ENCODE results near the gene CNOT9. TPM values are rescaled to one million over a fixed set of nuclear protein-coding genes. Genes with fewer than 3 reads are reported as not detected.

Gene CNOT9
- total and polyA plus RNA-seq, 4 donors = 10.5 to 24.4 (median 14.8) TPM

- Histone ChIP-seq H3K4me1 (ENCODE audit: control insufficient read depth in 4 of 4, insufficient read depth in 4 of 4, low read length in 3 of 4) (no peaks in the 10 kb centered on the region), H3K27ac (ENCODE audit: low read depth in 1 of 2, low read length in 2 of 2) (no peak overlapping the region), H3K9ac (ENCODE audit: low read depth in 1 of 2, low read length in 2 of 2) (no peak overlapping the region), H3K9me3 (ENCODE audit: control insufficient read depth in 4 of 4, low read length in 3 of 4) (peaks cover 0 to 3% (median 0%) of the 10 kb centered on the region in 4 donors), H3K27me3 (ENCODE audit: control insufficient read depth in 4 of 4, insufficient read depth in 4 of 4, low read length in 3 of 4) (no peaks in the 10 kb centered on the region), H3K36me3 (ENCODE audit: control insufficient read depth in 4 of 4, insufficient read depth in 3 of 4, low read depth in 1 of 4, low read length in 3 of 4) (peaks cover 13 to 52% (median 40%) of the 10 kb centered on the region in 4 donors), H3K4me3 (ENCODE audit: low read depth in 1 of 3, low read length in 3 of 3) (no peak overlapping the region)
- TF ChIP-seq YY1 (IDR thresholded peaks at IDR 0.05) (no peak), HNF4A (conservative IDR thresholded peaks at IDR 0.05) (no peak), GABPA (IDR thresholded peaks at IDR 0.05 in 1 of 2, conservative IDR thresholded peaks at IDR 0.05 in 1 of 2) (no peak), FOXA1 (IDR thresholded peaks at IDR 0.05) (no peak), JUND (IDR thresholded peaks at IDR 0.05) (no peak), REST (IDR thresholded peaks at IDR 0.05) (no peak), TAF1 (conservative IDR thresholded peaks at IDR 0.05) (no peak), EGR1 (IDR thresholded peaks at IDR 0.05; ENCODE audit: low read depth in 2 of 2) (no peak), MAX (IDR thresholded peaks at IDR 0.05) (no peak), ATF3 (IDR thresholded peaks at IDR 0.05) (no peak), ZBTB33 (IDR thresholded peaks at IDR 0.05) (no peak), CTCF (IDR thresholded peaks at IDR 0.05; ENCODE audit: low read depth, low read length, missing input control) (no peak), FOXA2 (IDR thresholded peaks at IDR 0.05) (no peak), HNF4G (IDR thresholded peaks at IDR 0.05) (no peak), SP1 (IDR thresholded peaks at IDR 0.05) (no peak), RAD21 (IDR thresholded peaks at IDR 0.05) (no peak), RXRA (IDR thresholded peaks at IDR 0.05) (no peak), NR2F2 (IDR thresholded peaks at IDR 0.05) (no peak)
- WGBS = over 99% methylated on average over 2 of the region's 2 CpGs
- DNase-seq (ENCODE audit: low spot score) = no peak
Measured at GRCh38 chr2:218529990-218530389, 38.6 kb upstream of the CNOT9 start.
